ENCODE data around the gene OSBP2. TPM values are rescaled to one million over a fixed set of nuclear protein-coding genes. Genes with fewer than 3 reads are reported as not detected.

The OSBP2 gene
- total RNA-seq, 1 experiment from 2014 or later: 10.2 TPM

DNA sequence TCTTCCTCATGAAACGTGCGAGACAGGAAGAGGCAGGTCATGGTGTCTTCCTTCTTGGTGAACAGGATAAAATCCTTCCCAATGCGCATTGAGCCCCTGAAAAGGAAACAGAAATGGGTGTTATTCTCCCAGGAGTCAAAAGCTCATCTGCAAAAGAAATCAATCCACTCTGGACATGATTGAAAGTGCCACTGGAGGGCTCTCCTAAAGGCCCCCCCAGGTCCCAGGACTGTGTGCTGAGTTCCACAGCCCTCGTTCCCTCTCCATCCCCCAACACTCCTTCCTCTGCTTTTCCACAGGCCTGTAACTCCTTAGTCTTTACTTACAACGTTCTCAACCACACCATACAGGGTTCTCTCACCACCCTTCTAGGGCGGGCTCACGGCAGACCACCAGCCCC lies 251.7 kb downstream of the OSBP2 start:
- Histone ChIP-seq H3K36me3 (ENCODE audit: low read depth, low read length) (peaks cover 16% of the 10 kb centered on the region), H3F3A (ENCODE audit: low read length, unreplicated experiment) (no peaks in the 10 kb centered on the region), H3K4me1 (ENCODE audit: insufficient read depth, low read length) (no peaks in the 10 kb centered on the region), H3K4me2 (ENCODE audit: low read length) (no peak overlapping the region), H3K9me2 (replicated peaks; ENCODE audit: low read length) (no peaks in the 10 kb centered on the region), H3K9me3 (ENCODE audit: low read length) (no peaks in the 10 kb centered on the region), H3K79me2 (ENCODE audit: low read length) (no peaks in the 10 kb centered on the region), H3K4me3 (ENCODE audit: low read length) (no peak overlapping the region), H2AFZ (ENCODE audit: low read length) (no peak overlapping the region), H4K20me1 (ENCODE audit: low read length) (no peaks in the 10 kb centered on the region), H3K27ac (ENCODE audit: low read length) (no peak overlapping the region), H3K27me3 (ENCODE audit: low read length) (no peaks in the 10 kb centered on the region), H3K9ac (ENCODE audit: low read length) (no peak overlapping the region)
- ATAC-seq: no peak
- TF ChIP-seq CTCF (conservative IDR thresholded peaks at IDR 0.05; ENCODE audit: low read depth, low read length): no peak
- TF ChIP-seq EZH2 (IDR thresholded peaks at IDR 0.05; ENCODE audit: low read length, unreplicated experiment): no peak
- TF ChIP-seq EZH2phosphoT487 (IDR thresholded peaks at IDR 0.05; ENCODE audit: borderline replicate concordance, low read length): no peak
- intact Hi-C loops (cut with micrococcal nuclease): loop anchor here (10.0 kb wide), 1 partner anchor 288 kb away; no protein-coding TSS in a partner anchor
- DNase-seq: no peak
- BruUV-seq (replicated peaks): no TSS peak
- ChIA-PET CTCF (interaction anchor here (0.5 kb wide), 1 partner anchor 261 kb away, joined by 5 read pairs; no protein-coding TSS in a partner anchor), POLR2A (ENCODE audit: unreplicated experiment) (no interaction called here)

GRCh38 chr22:30947173-30947815 lies 252.6 kb downstream of the OSBP2 start:
- CTCF ChIA-PET: interaction anchor here (0.5 kb wide), 1 partner anchor 260 kb away, joined by 5 read pairs; no protein-coding TSS in a partner anchor
- no peak for TF ChIP-seq EZH2 (IDR thresholded peaks at IDR 0.05; ENCODE audit: low read length, unreplicated experiment)
- no peak for TF ChIP-seq CTCF (conservative IDR thresholded peaks at IDR 0.05; ENCODE audit: low read depth, low read length)
- TF ChIP-seq EZH2phosphoT487 (IDR thresholded peaks at IDR 0.05; ENCODE audit: borderline replicate concordance, low read length): no peak
- no TSS peak for BruUV-seq (replicated peaks)
- Histone ChIP-seq H3K9me3 (ENCODE audit: low read length) (no peaks in the 10 kb centered on the region), H3K9ac (ENCODE audit: low read length) (no peak overlapping the region), H3K36me3 (ENCODE audit: low read depth, low read length) (peaks cover 16% of the 10 kb centered on the region), H3K4me1 (ENCODE audit: insufficient read depth, low read length) (no peaks in the 10 kb centered on the region), H2AFZ (ENCODE audit: low read length) (no peak overlapping the region), H3K4me3 (ENCODE audit: low read length) (no peak overlapping the region), H3K4me2 (ENCODE audit: low read length) (no peak overlapping the region), H4K20me1 (ENCODE audit: low read length) (no peaks in the 10 kb centered on the region), H3K27me3 (ENCODE audit: low read length) (no peaks in the 10 kb centered on the region), H3K9me2 (replicated peaks; ENCODE audit: low read length) (no peaks in the 10 kb centered on the region), H3F3A (ENCODE audit: low read length, unreplicated experiment) (no peaks in the 10 kb centered on the region), H3K27ac (ENCODE audit: low read length) (no peak overlapping the region), H3K79me2 (ENCODE audit: low read length) (no peaks in the 10 kb centered on the region)
- POLR2A ChIA-PET (ENCODE audit: unreplicated experiment): no interaction called here
- DNase-seq (no peak), ATAC-seq (no peak)
- intact Hi-C loops (cut with micrococcal nuclease): loop anchor here (1.0 to 10.0 kb wide), 2 partner anchors 202 to 288 kb away; no protein-coding TSS in a partner anchor

DNA sequence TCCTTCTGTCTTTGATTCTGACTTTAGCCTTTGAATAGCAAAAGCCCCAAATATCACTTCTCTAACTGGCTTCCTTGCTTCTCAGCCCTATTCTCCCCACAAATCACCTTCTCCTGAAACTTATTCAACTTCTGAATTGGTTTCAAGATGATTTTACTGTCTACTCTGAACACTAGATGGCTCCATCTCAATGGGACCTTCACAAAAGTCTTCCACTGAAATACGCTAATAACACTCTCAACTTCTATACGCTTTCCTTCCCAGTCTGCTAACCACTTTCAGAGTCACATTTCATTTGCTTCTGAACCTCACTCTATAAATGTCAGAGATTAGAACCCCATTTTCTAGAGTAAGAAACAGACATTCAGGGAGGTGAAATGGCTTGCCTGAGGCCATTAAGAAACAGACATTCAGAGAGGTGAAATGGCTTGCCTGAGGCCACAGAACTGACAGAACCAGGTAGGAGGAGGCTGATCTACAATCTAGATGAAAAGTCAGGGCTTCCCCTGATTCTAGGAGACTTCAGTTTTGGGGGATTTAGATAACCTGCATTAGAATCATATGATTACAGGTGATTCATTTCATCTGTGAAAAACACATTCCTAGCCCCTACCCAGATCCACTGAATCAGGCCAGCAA lies 253.3 kb downstream of the OSBP2 start:
- H3K4me2 ChIP-seq (ENCODE audit: low read length): no peak overlapping the region
- no peak overlapping the region for H2AFZ ChIP-seq (ENCODE audit: low read length)
- H3F3A ChIP-seq (ENCODE audit: low read length, unreplicated experiment): no peaks in the 10 kb centered on the region
- ChIA-PET CTCF (no interaction called here), POLR2A (ENCODE audit: unreplicated experiment) (no interaction called here)
- no peaks in the 10 kb centered on the region for H4K20me1 ChIP-seq (ENCODE audit: low read length)
- DNase-seq: peak; percentile 47
- no peaks in the 10 kb centered on the region for H3K9me3 ChIP-seq (ENCODE audit: low read length)
- no peaks in the 10 kb centered on the region for H3K4me1 ChIP-seq (ENCODE audit: insufficient read depth, low read length)
- H3K4me3 ChIP-seq (ENCODE audit: low read length): no peak overlapping the region
- BruUV-seq (replicated peaks): no TSS peak
- H3K36me3 ChIP-seq (ENCODE audit: low read depth, low read length): peaks cover 16% of the 10 kb centered on the region
- TF ChIP-seq EZH2 (IDR thresholded peaks at IDR 0.05; ENCODE audit: low read length, unreplicated experiment): no peak
- no peak for TF ChIP-seq EZH2phosphoT487 (IDR thresholded peaks at IDR 0.05; ENCODE audit: borderline replicate concordance, low read length)
- peak; percentile 69 for TF ChIP-seq CTCF (conservative IDR thresholded peaks at IDR 0.05; ENCODE audit: low read depth, low read length)
- no peak for ATAC-seq
- H3K27ac ChIP-seq (ENCODE audit: low read length): no peak overlapping the region
- H3K9ac ChIP-seq (ENCODE audit: low read length): no peak overlapping the region
- no peaks in the 10 kb centered on the region for H3K79me2 ChIP-seq (ENCODE audit: low read length)
- no peaks in the 10 kb centered on the region for H3K9me2 ChIP-seq (replicated peaks; ENCODE audit: low read length)
- H3K27me3 ChIP-seq (ENCODE audit: low read length): no peaks in the 10 kb centered on the region
- intact Hi-C loops (cut with micrococcal nuclease): loop anchor here (1.0 to 10.0 kb wide), 3 partner anchors 137 to 287 kb away; no protein-coding TSS in a partner anchor

Data from PC-3 (cell line).